RWPE1 (cell line): ENCODE measurements around the gene CNGB1.
"Not testable (repeated sequence)": the region's sequence is repeated elsewhere in the genome, so short reads cannot be mapped to it uniquely, and the experiment has no call there.

Experiments
- CTCF ChIA-PET: fragments of 350-600 bp; sonication (Branson Sonifier 250); formaldehyde crosslinking; extraction: SDS; loops from one replicate; lab custom pipeline; 2021; lab: Yijun Ruan, JAX
- POLR2A ChIA-PET: fragments of 400-600 bp; formaldehyde crosslinking; extraction: SDS; loops from one replicate; lab custom pipeline; 2020; ENCODE audit warnings: antibody characterized with exemption; ENCODE audit not compliant: low non-redundant PET; lab: Yijun Ruan, JAX
- DNase-seq: peaks from one replicate; pipeline ENCODE4 v3.0.0; 2012; ENCODE audit warnings: low spot score
- H3K27ac ChIP-seq: fragments of 450-650 bp; 2 replicates; pipeline ENCODE4 v1.5.1; 2017
- CTCF ChIP-seq: fragments of 450-650 bp; conservative IDR thresholded peaks from 2 replicates; pipeline ENCODE4 v1.5.1; 2017; ENCODE audit warnings: low read depth, mild to moderate bottlenecking

CNGB1 gene

GRCh38 chr16:57920880-57921229, 50.1 kb downstream of the CNGB1 start:
- CTCF ChIA-PET = interaction anchor here (0.6 kb wide), 1 partner anchor 181 kb away, joined by 3 read pairs; no protein-coding TSS in a partner anchor
- no peak for TF ChIP-seq CTCF
- POLR2A ChIA-PET = interaction anchor here (0.6 kb wide), 1 partner anchor 253 kb away, joined by 10 read pairs; no protein-coding TSS in a partner anchor
- peak overlapping the region; percentile 84 for H3K27ac ChIP-seq
- no peak for DNase-seq

- peak; percentile 37 for DNase-seq
- CTCF ChIA-PET = interaction anchor here (0.6 kb wide), 1 partner anchor 181 kb away, joined by 3 read pairs; no protein-coding TSS in a partner anchor
- TF ChIP-seq CTCF = no peak
- POLR2A ChIA-PET = interaction anchor here (0.6 kb wide), 1 partner anchor 253 kb away, joined by 10 read pairs; no protein-coding TSS in a partner anchor
- peak overlapping the region; percentile 84 for H3K27ac ChIP-seq
Measured at GRCh38 chr16:57920215-57920879, 50.6 kb downstream of the CNGB1 start.

GRCh38 chr16:57918994-57919393, 51.9 kb downstream of the CNGB1 start:
- ChIA-PET CTCF (interaction anchor here (0.6 kb wide), 1 partner anchor 20 kb away, joined by 3 read pairs; no protein-coding TSS in a partner anchor), POLR2A (no interaction called here)
- TF ChIP-seq CTCF = no peak
- DNase-seq = no peak
- H3K27ac ChIP-seq = peak overlapping the region; percentile 48

GRCh38 chr16:57918444-57918843, 52.5 kb downstream of the CNGB1 start:
- no peak for TF ChIP-seq CTCF
- POLR2A ChIA-PET = no interaction called here
- no peak overlapping the region for H3K27ac ChIP-seq
- CTCF ChIA-PET = no interaction called here
- no peak for DNase-seq

GRCh38 chr16:57917929-57918328, 53.0 kb downstream of the CNGB1 start:
- H3K27ac ChIP-seq, DNase-seq, POLR2A ChIA-PET, CTCF ChIA-PET: not testable (repeated sequence)

GRCh38 chr16:57917489-57917888, 53.4 kb downstream of the CNGB1 start:
- H3K27ac ChIP-seq = peak overlapping the region; percentile 55
- CTCF ChIA-PET, DNase-seq, POLR2A ChIA-PET: not testable (repeated sequence)

GRCh38 chr16:57916735-57917438, 54.0 kb downstream of the CNGB1 start:
- H3K27ac ChIP-seq = peak overlapping the region; percentile 55
- POLR2A ChIA-PET = no interaction called here
- peak; percentile 88 for DNase-seq
- CTCF ChIA-PET = no interaction called here
- TF ChIP-seq CTCF = no peak
